DMS 273 (cell line): ENCODE data around the gene MYO10.
A peak's percentile ranks its signal among the peaks of the same experiment; 100 is the strongest.

ENCODE experiments used
- DNase-seq: peaks from one replicate; lab custom pipeline; 2025; ENCODE audit not compliant: unreplicated experiment; lab: John Stamatoyannopoulos, UW

MYO10 gene

GRCh38 chr5:16918156-16918555 is 17.9 kb downstream of the MYO10 start:
- DNase-seq, result no peak

GRCh38 chr5:16916262-16916878 is 19.7 kb downstream of the MYO10 start:
- no peak for DNase-seq

DNA sequence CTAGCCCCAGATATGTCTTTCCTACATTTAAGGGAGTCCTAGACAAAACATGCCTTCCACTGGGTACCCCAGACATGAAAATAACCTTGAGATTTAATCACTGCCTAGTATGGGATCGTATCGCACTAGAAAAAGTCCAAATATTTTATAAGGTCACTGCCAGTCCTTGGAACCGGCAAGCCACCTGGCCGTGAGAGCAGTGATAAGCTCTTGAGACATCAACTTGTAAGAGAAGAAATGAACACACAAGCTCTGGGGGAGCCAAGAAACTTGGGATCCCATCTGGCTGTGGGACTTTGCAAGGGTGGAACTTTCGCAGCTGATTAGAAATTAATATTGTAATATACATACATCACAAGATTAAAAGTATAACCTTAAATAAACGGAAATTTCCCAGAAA is 21.5 kb downstream of the MYO10 start:
- DNase-seq, result no peak

GRCh38 chr5:16914108-16914435 is 22.0 kb downstream of the MYO10 start:
- DNase-seq, result peak; percentile 59

GRCh38 chr5:16913187-16914107 is 22.6 kb downstream of the MYO10 start:
- DNase-seq, result no peak

- no peak for DNase-seq
Measured at GRCh38 chr5:16912080-16912479, 24.0 kb downstream of the MYO10 start.

DNA sequence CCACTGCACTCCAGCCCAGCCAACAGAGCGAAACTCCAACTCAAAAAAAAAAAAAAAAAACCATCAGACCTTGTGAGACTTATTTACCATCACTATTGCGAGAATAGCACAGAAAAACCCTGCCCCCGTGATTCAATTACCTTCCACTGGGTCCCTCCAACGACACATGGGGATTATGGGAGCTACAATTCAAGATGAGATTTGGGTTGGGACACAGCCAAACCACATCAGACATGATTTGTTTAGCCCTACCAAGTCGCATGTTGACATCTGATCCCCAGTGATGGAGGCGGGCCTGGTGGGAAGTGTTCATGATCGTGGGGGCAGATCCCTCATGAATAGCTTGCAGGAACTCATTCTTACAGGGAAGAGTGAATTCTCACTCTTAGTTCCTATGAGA is 26.6 kb downstream of the MYO10 start:
- peak; percentile 20 for DNase-seq

- no peak for DNase-seq
Measured at GRCh38 chr5:16907270-16907669, 28.8 kb downstream of the MYO10 start.

DNA sequence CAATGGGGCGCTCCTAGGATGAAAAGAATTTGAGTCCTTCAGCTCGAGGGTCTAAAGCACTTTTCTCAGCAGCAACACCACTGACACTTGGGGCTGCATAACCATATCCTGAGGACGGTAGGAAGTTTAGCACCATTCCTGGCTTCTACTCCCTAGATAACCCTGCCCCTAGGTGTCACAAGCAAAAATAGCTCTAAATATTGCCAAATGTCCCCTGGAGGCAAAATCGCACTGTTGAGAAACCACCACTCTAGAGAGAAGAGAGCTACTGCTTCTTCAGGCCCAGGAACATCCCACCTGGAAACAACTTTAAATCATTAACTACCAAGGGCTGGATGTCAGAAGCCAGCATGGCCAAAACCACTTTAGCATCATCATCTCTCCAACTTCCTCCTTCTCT is 29.8 kb downstream of the MYO10 start:
- DNase-seq, result no peak

- no peak for DNase-seq
Measured at GRCh38 chr5:16903480-16904300, 32.4 kb downstream of the MYO10 start.

DNA sequence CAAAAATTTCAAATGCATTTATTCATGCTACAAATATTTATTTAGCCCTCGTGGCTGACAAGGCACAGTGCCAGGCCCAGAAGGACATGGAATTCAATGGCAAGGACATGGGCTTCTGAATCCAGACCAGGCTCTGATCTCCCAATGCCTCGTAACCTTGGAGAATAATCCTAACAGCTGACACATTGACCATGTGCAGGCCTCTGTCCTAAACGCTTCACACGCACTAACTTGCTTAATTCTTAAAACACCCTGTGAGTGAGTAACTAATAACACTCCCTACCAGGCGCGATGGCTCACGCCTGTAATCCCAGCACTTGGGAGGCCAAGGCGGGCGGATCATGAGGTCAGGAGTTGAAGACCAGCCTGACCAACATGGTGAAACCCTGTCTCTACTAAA is 33.2 kb downstream of the MYO10 start:
- no peak for DNase-seq

DNA sequence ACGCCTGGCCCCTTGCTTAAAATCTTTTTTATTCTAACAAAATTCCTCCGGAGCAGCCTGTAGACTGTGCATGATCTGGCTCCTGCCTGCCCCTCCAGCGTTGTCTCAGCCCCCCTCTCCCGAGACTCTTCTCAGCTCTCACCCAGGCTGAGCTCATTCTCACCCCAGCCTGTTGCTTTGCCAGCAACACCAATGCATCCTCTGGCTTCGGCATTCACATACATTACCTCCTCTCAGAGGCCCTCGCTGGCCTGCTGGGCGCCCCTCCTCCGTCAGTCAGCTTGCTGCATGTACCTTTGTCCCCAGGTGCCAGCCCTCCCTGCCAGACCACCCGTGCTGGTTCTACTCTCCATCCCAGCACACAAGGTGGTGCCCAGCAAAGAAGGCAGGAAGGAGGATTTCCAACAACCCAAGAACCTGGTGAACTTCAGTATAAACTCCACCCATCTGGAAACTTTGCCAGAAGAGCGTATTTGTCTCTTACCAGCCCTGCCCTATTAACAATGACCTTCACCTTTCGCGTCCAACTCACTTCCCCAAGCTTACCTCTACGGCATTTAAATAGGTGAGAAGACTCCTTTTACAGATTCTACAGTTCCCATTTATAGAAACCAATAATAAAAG is 35.0 kb downstream of the MYO10 start:
- no peak for DNase-seq

- no peak for DNase-seq
Measured at GRCh38 chr5:16899171-16899570, 36.9 kb downstream of the MYO10 start.

DNA sequence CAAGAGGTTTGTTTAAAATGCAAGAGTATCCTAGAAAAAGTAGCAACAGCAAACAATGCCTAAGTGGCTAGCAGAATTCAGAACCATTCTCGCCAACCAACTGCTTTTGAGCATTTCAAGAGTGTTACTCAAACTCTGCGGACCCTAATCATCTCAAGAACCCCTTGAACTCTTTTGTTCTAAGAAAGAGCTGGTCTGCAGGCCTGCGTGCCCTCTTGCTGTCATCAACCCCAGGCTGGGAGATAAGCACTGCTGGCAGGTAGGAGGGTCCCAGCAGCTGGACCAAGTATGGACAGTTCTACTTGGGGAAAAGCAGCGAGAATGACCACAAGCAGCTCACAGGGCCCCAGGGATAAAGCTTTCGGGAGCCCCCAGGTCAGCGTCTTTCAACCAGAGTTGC is 38.3 kb downstream of the MYO10 start:
- DNase-seq, result no peak

DNA sequence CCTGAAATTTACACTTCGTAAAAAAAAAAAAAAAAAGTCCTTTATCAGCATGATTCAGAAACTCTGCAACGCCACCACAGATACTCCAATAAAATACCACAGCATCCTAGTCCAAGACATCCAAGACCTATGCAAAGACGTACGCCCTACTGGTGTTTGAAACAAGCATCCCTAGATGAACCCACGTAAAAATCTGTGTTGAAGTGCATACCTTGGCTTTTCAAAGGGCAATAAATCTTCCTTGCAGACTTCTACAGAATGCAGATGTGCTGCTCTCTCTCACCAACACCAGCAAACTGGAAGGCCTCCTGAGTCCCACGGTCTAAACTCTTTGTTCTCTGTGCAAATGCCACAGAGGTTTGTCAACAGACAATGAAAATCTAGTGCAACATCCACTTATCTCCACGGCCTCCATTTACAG is 38.8 kb downstream of the MYO10 start:
- no peak for DNase-seq

DNA sequence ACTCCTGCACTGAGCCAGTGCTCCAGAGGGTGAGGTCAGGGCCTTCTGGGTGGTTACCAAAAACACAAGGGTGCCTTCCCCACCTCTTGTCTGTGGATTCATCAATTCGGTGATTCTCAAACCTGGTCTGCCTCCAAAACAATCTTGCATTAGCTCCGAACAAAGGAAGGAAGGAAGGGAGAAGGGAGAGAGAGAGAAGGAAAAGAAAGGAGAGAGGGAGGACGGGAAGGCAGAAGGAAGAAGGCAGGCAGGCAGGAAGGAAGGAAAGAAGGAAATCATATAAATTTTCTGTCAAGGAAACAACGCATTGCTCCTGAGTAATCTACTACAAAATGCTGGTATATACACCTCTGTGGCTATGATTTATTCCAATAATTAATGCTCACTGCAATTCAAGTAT is 39.3 kb downstream of the MYO10 start:
- DNase-seq, result no peak

GRCh38 chr5:16894236-16895057 is 41.6 kb downstream of the MYO10 start:
- DNase-seq, result peak; percentile 84

DNA sequence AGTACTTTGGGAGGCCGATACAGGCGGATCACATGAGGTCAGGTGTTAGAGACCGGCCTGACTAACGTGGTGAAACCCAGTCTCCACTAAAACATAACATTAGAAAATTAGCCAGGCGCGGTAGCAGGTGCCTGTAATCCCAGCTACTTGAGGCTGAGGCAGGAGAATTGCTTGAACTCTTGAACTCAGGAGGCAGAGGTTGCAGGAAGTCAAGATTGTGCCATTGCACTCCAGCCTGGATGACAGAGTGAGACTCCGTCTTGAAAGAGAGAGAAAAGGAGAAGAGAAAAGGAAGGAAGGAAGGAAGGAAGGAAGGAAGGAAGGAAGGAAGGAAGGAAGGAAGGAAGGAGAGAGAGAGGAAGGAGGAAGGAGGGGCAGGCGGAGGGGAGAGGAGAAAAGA is 45.1 kb downstream of the MYO10 start:
- no peak for DNase-seq

DNA sequence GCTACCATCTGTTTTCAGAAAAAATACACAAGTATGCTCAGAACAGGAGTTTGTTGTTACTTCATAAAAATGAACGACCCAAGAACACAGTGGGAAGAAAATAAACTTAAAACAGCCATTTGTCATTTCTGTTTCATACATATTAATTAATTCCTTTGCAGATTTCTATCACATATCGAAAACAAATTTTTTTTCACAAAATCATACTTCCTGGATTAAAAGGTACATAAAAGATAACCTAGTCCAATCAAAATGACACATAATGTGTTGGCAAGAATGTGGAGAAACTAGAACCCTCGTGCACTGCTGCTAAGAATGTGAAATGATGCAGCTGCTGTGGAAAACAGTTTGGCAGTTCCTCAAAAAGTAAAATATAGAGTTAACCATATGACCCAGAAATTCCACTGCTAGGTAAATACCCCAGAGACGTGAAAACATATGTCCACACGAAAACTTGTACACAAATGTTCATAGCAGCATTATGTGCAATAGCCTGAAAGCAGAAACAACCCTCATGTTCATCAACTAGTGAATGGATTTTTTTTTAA is 46.0 kb downstream of the MYO10 start:
- DNase-seq, result peak; percentile 52
